Progenitor cell of endocrine pancreas (in vitro differentiated cells): ENCODE data around the gene PTGES3. TPM values are rescaled to one million over a fixed set of nuclear protein-coding genes. Genes with fewer than 3 reads are reported as not detected.
A peak's percentile ranks its signal among the peaks of the same experiment; 100 is the strongest.

ENCODE experiments used
- DNase-seq: peaks from one replicate; pipeline ENCODE4 v3.0.0; 2021; ENCODE audit warnings: low spot score; ENCODE audit not compliant: unreplicated experiment
- H3K27ac Mint-ChIP-seq: 2 replicates; pipeline ENCODE4 v1.8.0; 2021; ENCODE audit warnings: mild to moderate bottlenecking, moderate library complexity, mixed read lengths
- H3K27me3 Mint-ChIP-seq: 2 replicates; pipeline ENCODE4 v1.8.0; 2021; ENCODE audit warnings: mixed read lengths
- H3K36me3 Mint-ChIP-seq: 2 replicates; pipeline ENCODE4 v1.8.0; 2022; ENCODE audit warnings: mixed read lengths; ENCODE audit not compliant: insufficient read depth
- H3K4me1 Mint-ChIP-seq: 2 replicates; pipeline ENCODE4 v1.8.0; 2021; ENCODE audit warnings: low read depth, mixed read lengths
- H3K4me3 Mint-ChIP-seq: 2 replicates; pipeline ENCODE4 v1.8.0; 2021; ENCODE audit warnings: low read depth, mild to moderate bottlenecking, moderate library complexity, mixed read lengths
- H3K9me3 Mint-ChIP-seq: 2 replicates; pipeline ENCODE4 v1.8.0; 2021; ENCODE audit warnings: low read depth, mixed read lengths
- total RNA-seq: library from RNA; stranded (reverse); gene quantifications from 2 replicates; pipeline ENCODE4 v1.2.1, GENCODE V29; 2021
- TF ChIP-seq, protein P1 (sequence below): fragments of 200-600 bp; sonication (generic); IDR thresholded peaks from one replicate; pipeline ENCODE4 v1.5.0; 2021; ENCODE audit warnings: antibody characterized with exemption, mild to moderate bottlenecking; ENCODE audit not compliant: unreplicated experiment

Gene PTGES3
- total RNA-seq, 1 donor from 2014 or later, result 234 TPM

DNA sequence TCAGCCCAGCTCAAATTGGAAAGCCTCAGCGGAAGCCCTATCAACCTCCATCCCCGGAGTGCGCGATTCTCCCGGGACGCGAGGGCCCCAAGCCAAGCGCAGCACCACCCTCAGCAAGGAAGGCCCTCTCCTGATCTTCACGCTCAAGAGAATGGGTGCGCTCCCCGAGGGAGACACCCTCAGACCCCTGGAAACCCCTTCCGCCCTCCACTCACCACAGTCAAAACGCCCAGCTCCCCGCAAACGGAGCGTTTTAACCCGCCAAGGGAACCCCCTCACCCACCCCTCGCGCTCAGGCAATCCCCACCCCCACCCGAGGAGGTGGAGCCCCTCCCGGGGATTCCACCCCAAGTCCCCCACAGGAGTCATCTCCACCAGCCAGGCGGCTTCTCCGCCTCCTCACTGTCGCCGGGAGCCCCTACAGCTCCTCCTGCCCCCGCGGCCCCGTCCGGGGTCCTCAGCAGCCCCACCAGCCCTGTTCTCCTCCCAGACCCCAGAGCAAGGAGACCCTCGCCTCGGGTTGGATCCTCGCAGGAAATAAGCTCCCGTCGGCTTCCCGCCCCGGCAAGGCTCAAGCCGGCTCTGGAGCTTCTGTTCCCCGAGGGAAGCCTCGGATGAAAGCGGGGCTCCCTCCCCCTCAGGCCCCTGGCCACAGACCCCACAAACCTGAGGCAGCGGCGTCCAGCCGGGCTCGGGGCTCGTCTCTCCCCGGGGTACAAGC is 58.5 kb downstream of the PTGES3 start:
- peak overlapping the region; percentile 92 for H3K4me3 Mint-ChIP-seq
- no peaks in the 10 kb centered on the region for H3K9me3 Mint-ChIP-seq
- peak overlapping the region; percentile 96 for H3K27ac Mint-ChIP-seq
- no peaks in the 10 kb centered on the region for H3K27me3 Mint-ChIP-seq
- peaks cover 43% of the 10 kb centered on the region for H3K4me1 Mint-ChIP-seq
- TF ChIP-seq, protein P1, sequence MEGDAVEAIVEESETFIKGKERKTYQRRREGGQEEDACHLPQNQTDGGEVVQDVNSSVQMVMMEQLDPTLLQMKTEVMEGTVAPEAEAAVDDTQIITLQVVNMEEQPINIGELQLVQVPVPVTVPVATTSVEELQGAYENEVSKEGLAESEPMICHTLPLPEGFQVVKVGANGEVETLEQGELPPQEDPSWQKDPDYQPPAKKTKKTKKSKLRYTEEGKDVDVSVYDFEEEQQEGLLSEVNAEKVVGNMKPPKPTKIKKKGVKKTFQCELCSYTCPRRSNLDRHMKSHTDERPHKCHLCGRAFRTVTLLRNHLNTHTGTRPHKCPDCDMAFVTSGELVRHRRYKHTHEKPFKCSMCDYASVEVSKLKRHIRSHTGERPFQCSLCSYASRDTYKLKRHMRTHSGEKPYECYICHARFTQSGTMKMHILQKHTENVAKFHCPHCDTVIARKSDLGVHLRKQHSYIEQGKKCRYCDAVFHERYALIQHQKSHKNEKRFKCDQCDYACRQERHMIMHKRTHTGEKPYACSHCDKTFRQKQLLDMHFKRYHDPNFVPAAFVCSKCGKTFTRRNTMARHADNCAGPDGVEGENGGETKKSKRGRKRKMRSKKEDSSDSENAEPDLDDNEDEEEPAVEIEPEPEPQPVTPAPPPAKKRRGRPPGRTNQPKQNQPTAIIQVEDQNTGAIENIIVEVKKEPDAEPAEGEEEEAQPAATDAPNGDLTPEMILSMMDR, result no peak
- H3K36me3 Mint-ChIP-seq, result peaks cover 1% of the 10 kb centered on the region
- peak; percentile 15 for DNase-seq

DNA sequence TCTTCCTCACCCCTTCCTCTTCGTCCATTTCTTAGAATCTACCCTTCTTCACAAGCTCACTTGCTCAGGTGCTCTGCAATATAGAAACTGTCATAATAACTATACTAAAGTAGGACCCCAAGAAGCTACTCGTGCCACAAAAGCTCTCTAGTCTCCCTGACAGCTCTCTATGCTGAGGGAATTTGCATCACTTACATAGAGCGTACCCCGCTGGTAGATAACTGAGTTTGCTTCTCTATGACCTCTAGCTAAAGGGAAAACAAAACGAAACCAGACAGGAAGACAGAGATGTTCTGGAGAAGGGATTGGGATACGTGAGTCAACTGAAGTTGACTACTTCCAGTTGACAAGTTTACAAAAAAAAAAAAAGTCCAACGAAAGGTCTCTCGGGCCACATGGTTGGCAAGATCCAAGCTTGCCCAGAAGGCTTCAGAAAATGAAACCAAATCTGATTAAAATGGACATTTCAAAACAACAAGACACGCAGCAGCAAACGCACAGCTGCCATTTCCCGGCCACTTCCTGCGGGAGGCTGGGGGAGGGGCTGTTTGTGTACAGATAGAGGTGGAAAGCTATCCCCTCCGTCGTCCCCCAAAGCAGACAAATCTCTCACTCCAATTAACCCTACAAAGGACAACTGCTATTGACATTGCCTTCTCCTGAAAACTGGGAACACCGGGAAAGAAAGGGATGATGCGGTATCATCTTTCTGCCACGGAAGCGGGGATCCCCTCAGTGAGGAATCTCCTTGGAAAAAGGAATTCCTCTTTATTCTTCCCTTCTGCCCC is 59.2 kb downstream of the PTGES3 start:
- H3K9me3 Mint-ChIP-seq, result no peaks in the 10 kb centered on the region
- peaks cover 45% of the 10 kb centered on the region for H3K4me1 Mint-ChIP-seq
- H3K27ac Mint-ChIP-seq, result peak overlapping the region; percentile 96
- no peak for DNase-seq
- no peaks in the 10 kb centered on the region for H3K27me3 Mint-ChIP-seq
- H3K4me3 Mint-ChIP-seq, result peak overlapping the region; percentile 92
- peaks cover 2% of the 10 kb centered on the region for H3K36me3 Mint-ChIP-seq
- TF ChIP-seq, protein P1, result no peak

DNA sequence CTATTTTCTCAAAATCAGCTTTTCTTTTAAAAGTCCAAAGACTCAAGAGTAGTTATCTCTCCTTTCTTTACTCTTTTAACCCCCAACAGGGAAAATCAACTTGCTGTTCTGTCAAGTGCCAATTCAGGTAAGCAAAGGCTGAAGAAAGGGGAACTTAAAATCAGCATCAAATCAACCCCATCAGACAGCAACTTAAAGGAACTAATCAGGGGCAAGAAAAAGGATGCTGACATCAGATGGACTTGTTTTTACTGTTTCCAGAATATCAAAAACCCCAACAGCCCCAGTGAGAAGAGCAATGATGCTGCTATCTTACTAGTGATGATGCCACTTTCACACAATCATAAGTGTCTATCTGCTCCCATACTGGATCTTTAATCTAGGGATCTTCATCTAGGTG is 61.4 kb downstream of the PTGES3 start:
- Mint-ChIP-seq H3K27ac (no peak overlapping the region), H3K4me1 (peaks cover 26% of the 10 kb centered on the region), H3K27me3 (no peaks in the 10 kb centered on the region), H3K9me3 (no peaks in the 10 kb centered on the region), H3K36me3 (peaks cover 5% of the 10 kb centered on the region), H3K4me3 (no peak overlapping the region)
- no peak for DNase-seq
- TF ChIP-seq, protein P1, result no peak

DNA sequence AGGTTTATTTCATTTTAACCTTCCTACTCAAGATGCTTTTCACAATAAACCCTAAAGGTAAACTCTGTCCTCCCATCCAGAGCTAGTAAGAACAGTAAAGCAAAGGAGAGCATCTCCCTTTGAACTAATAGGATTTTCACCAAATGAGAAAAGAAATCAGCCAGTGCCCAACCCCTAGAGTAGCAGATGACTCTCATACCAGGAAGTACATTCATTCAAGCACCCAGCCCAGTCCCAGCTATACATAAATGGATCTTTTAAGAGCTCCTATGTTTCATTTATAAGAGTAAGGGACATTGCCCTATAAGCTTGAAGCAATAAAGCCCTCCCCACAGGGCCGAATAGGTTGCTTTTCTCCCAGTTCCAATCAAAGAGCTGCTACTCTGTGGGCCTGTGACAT is 65.5 kb downstream of the PTGES3 start:
- no peak for DNase-seq
- no peaks in the 10 kb centered on the region for H3K27me3 Mint-ChIP-seq
- H3K4me3 Mint-ChIP-seq, result no peak overlapping the region
- H3K4me1 Mint-ChIP-seq, result peaks cover 8% of the 10 kb centered on the region
- H3K9me3 Mint-ChIP-seq, result no peaks in the 10 kb centered on the region
- TF ChIP-seq, protein P1, result no peak
- no peak overlapping the region for H3K27ac Mint-ChIP-seq
- H3K36me3 Mint-ChIP-seq, result peaks cover 8% of the 10 kb centered on the region

DNA sequence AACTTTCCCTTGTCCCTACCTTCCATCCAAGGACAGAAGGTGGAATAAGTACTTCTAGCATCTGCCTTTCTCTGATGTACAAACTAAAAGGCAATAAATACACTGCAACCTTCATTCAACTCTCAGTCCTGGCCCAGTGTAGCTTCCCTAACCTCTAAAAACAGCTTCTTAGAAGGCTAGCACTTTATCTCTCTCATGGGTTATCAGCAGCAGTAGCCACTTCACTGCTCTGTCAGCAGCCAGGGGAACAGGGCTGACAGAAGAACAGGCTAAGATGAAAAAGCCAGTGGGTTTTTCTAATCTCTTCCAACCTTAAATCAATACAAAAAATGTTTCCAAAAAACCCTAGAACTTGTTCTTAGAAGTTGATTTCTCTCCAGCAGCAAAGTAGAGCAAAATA is 71.2 kb downstream of the PTGES3 start:
- Mint-ChIP-seq H3K27ac (no peak overlapping the region), H3K27me3 (no peaks in the 10 kb centered on the region), H3K36me3 (peaks cover 28% of the 10 kb centered on the region), H3K9me3 (no peaks in the 10 kb centered on the region), H3K4me1 (no peaks in the 10 kb centered on the region), H3K4me3 (no peak overlapping the region)
- DNase-seq, result no peak
- TF ChIP-seq, protein P1, result no peak
